CD14-positive monocyte (primary cell): ENCODE results near the gene MRTFA. TPM values are rescaled to one million over a fixed set of nuclear protein-coding genes. Genes with fewer than 3 reads are reported as not detected.

Source experiments
- DNase-seq, 3 donors: peaks; one replicate each; pipeline ENCODE4 v3.0.0-alpha.2; 2011 to 2022
- H2AFZ ChIP-seq: 2 replicates; pipeline ENCODE4 v1.6.0; 2012; ENCODE audit warnings: mild to moderate bottlenecking, low read depth, low read length, inconsistent platforms; ENCODE audit not compliant: insufficient read depth, poor library complexity, severe bottlenecking
- H3K27ac ChIP-seq, 2 donors: 1 replicate in 1 of 2; 2 replicates in 1 of 2; pipeline ENCODE4 v1.5.1; 2012 to 2013; ENCODE audit warnings: low read length in 2 of 2, control low read depth in 1 of 2, inconsistent platforms in 1 of 2, low read depth in 1 of 2, mild to moderate bottlenecking in 1 of 2
- H3K27me3 ChIP-seq, 2 donors: one replicate each; pipeline versions ENCODE4 v1.6.0 to v1.6.1; 2011 to 2013; ENCODE audit warnings: low read length in 2 of 2; ENCODE audit not compliant: control insufficient read depth in 2 of 2, insufficient read depth in 2 of 2
- H3K36me3 ChIP-seq, 2 donors: replicated peaks in 1 of 2; 1 replicate in 1 of 2; 2 replicates in 1 of 2; pipeline versions ENCODE4 v1.5.1 to v1.6.1; 2012 to 2013; ENCODE audit warnings: low read length in 2 of 2, control low read depth in 1 of 2, inconsistent platforms in 1 of 2, mild to moderate bottlenecking in 1 of 2; ENCODE audit not compliant: insufficient read depth in 2 of 2, control insufficient read depth in 1 of 2
- H3K4me1 ChIP-seq, 2 donors: 1 replicate in 1 of 2; 2 replicates in 1 of 2; pipeline versions ENCODE4 v1.5.1 to v1.6.1; 2012 to 2013; ENCODE audit warnings: low read length in 2 of 2, control low read depth in 1 of 2, inconsistent platforms in 1 of 2, mild to moderate bottlenecking in 1 of 2, moderate library complexity in 1 of 2; ENCODE audit not compliant: insufficient read depth in 2 of 2, control insufficient read depth in 1 of 2
- H3K4me2 ChIP-seq: replicated peaks from 2 replicates; pipeline ENCODE3; 2012; ENCODE audit warnings: low read length, moderate library complexity, mild to moderate bottlenecking; ENCODE audit not compliant: poor library complexity, severe bottlenecking; ENCODE audit errors: extremely low read depth
- H3K4me3 ChIP-seq, 3 experiments: fragments of 200-600 bp in 1 of 3; sonication (generic) in 1 of 3; replicated peaks in 1 of 3; 1 replicate in 2 of 3; 2 replicates in 1 of 3; pipeline ENCODE4 v1.5.1; 2011 to 2013; ENCODE audit warnings: low read length in 3 of 3, mild to moderate bottlenecking in 3 of 3, control low read depth in 2 of 3, low read depth in 2 of 3, inconsistent platforms in 1 of 3, moderate library complexity in 1 of 3
- H3K79me2 ChIP-seq: 2 replicates; pipeline ENCODE4 v1.6.0; 2012; ENCODE audit warnings: mild to moderate bottlenecking, control low read depth, inconsistent platforms, low read length, moderate library complexity; ENCODE audit not compliant: insufficient read depth
- H3K9ac ChIP-seq: 2 replicates; pipeline ENCODE4 v1.6.0; 2017; ENCODE audit warnings: low read length, mild to moderate bottlenecking; ENCODE audit not compliant: insufficient read depth, poor library complexity, severe bottlenecking
- H3K9me3 ChIP-seq, 2 donors: replicated peaks in 1 of 2; 1 replicate in 1 of 2; 2 replicates in 1 of 2; pipeline versions ENCODE4 v1.5.1 to v1.6.1; 2012 to 2013; ENCODE audit warnings: low read length in 2 of 2, control low read depth in 1 of 2; ENCODE audit not compliant: control insufficient read depth in 1 of 2, insufficient read depth in 1 of 2
- H4K20me1 ChIP-seq: 2 replicates; pipeline ENCODE4 v1.6.0; 2012; ENCODE audit warnings: mild to moderate bottlenecking, low read length, control low read depth, moderate library complexity; ENCODE audit not compliant: insufficient read depth
- H3K27ac Mint-ChIP-seq, 7 donors: one replicate each; pipeline ENCODE4 v1.8.0; 2020; ENCODE audit warnings: mild to moderate bottlenecking in 7 of 7, mixed read lengths in 7 of 7, moderate library complexity in 6 of 7, inconsistent platforms in 2 of 7
- H3K27me3 Mint-ChIP-seq, 3 donors: one replicate each; pipeline ENCODE4 v1.8.0; 2021 to 2022; ENCODE audit warnings: low read depth in 3 of 3, mild to moderate bottlenecking in 3 of 3, mixed read lengths in 3 of 3, moderate library complexity in 3 of 3, inconsistent platforms in 1 of 3
- H3K36me3 Mint-ChIP-seq, 2 donors: one replicate each; pipeline ENCODE4 v1.8.0; 2020; ENCODE audit warnings: mixed read lengths in 2 of 2, inconsistent platforms in 1 of 2, mild to moderate bottlenecking in 1 of 2
- H3K4me1 Mint-ChIP-seq: one replicate; pipeline ENCODE4 v1.8.0; 2020; ENCODE audit warnings: mild to moderate bottlenecking, mixed read lengths
- H3K4me3 Mint-ChIP-seq, 2 donors: one replicate each; pipeline ENCODE4 v1.8.0; 2020; ENCODE audit warnings: mild to moderate bottlenecking in 2 of 2, mixed read lengths in 2 of 2, moderate library complexity in 1 of 2
- H3K9me3 Mint-ChIP-seq, 7 donors: one replicate each; pipeline ENCODE4 v1.8.0; 2020 to 2022; ENCODE audit warnings: mixed read lengths in 7 of 7, mild to moderate bottlenecking in 6 of 7, moderate library complexity in 6 of 7, inconsistent platforms in 2 of 7
- WGBS: methylation state at CpG from one replicate; pipeline ENCODE4 v1.1.5; 2013; ENCODE audit warnings: missing lambda C conversion rate; ENCODE audit not compliant: insufficient coverage; 5-methylcytosine and 5-hydroxymethylcytosine counted together
- intact Hi-C, 2 donors: fragments of 100-400 bp; cut with micrococcal nuclease; formaldehyde crosslinking; loops; one replicate each; pipeline versions ENCODE4 v1.15.0 to v1.15.1; 2023
- polyA plus RNA-seq, 3 donors: library from polyadenylated mRNA; depleted of rRNA in 1 of 3; unstranded in 2 of 3; stranded (reverse) in 1 of 3; fragments of 300-500 nt in 2 of 3; fragments of >200 nt in 1 of 3; fragmentation: Illumina TruSeq in 2 of 3; gene quantifications; 1 replicate in 2 of 3; 2 replicates in 1 of 3; pipeline ENCODE4 v1.2.3, GENCODE V29; 2012 to 2021
- TF ChIP-seq, protein P1 (sequence below): fragments of 200-600 bp; IDR thresholded peaks from one replicate; pipeline ENCODE4 v1.8.0; 2022; ENCODE audit warnings: antibody characterized with exemption, mild to moderate bottlenecking

MRTFA gene
- polyA plus RNA-seq, 3 donors: 14.1 to 33.8 (median 18.9) TPM

DNA sequence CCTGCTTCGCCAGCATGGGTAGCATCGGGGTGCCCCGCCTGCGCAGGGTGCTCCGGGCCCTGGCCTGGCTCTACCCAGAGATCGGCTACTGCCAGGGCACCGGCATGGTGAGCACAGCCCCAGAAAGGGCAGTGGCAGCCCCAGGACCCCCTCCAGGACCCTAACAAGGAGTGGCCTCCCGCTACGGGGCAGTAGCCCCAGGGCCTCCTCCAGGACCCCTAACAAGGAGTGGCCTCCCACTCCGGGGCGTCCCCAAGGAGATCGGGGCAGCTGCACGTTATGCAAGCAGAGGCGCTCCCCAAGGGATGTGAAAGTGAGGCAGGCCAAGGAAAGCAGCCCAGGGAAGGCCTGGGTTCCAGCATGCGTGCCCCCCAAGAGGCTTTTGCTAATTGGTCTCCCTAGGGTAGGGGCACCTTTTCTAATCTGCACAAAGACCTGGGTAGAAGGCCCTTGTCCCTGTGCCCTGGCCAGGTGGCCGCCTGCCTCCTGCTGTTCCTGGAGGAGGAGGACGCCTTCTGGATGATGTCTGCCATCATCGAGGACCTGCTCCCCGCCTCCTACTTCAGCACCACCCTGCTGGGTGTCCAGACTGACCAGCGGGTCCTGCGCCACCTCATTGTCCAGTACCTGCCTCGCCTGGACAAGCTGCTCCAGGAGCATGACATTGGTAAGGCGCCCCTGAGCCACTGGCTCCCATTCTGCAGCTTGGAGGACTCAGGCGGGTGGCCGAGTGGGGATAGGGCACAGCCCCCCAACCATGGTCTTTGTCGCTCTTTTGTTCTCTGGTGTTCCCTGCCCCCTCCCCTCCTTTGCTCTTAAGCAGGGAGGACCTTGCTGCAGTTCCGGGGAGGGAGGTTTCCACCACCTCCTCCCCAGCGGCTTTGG lies 231.1 kb downstream of the MRTFA start:
- H3K27me3 Mint-ChIP-seq: peaks cover 0 to under 1% (median 0%) of the 10 kb centered on the region in 3 donors
- Histone ChIP-seq H3K4me1 (peaks cover 6 to 12% of the 10 kb centered on the region in 2 donors), H3K27me3 (no peaks in the 10 kb centered on the region), H3K9me3 (no peaks in the 10 kb centered on the region), H3K4me3 (no peak overlapping the region), H4K20me1 (peaks cover 82% of the 10 kb centered on the region), H3K9ac (no peak overlapping the region), H3K79me2 (peaks cover 11% of the 10 kb centered on the region), H3K27ac (no peak overlapping the region), H3K4me2 (no peak overlapping the region), H3K36me3 (peaks cover 62 to 91% of the 10 kb centered on the region in 2 donors), H2AFZ (no peak overlapping the region)
- H3K4me1 Mint-ChIP-seq: peaks cover 19% of the 10 kb centered on the region
- DNase-seq: no peak
- TF ChIP-seq, protein P1, sequence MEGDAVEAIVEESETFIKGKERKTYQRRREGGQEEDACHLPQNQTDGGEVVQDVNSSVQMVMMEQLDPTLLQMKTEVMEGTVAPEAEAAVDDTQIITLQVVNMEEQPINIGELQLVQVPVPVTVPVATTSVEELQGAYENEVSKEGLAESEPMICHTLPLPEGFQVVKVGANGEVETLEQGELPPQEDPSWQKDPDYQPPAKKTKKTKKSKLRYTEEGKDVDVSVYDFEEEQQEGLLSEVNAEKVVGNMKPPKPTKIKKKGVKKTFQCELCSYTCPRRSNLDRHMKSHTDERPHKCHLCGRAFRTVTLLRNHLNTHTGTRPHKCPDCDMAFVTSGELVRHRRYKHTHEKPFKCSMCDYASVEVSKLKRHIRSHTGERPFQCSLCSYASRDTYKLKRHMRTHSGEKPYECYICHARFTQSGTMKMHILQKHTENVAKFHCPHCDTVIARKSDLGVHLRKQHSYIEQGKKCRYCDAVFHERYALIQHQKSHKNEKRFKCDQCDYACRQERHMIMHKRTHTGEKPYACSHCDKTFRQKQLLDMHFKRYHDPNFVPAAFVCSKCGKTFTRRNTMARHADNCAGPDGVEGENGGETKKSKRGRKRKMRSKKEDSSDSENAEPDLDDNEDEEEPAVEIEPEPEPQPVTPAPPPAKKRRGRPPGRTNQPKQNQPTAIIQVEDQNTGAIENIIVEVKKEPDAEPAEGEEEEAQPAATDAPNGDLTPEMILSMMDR: no peak
- 86% methylated on average over 25 of the region's 28 CpGs for WGBS
- peaks cover 0 to 2% (median 0%) of the 10 kb centered on the region in 7 donors for H3K9me3 Mint-ChIP-seq
- intact Hi-C loops: no loop called here
- peaks cover 64 to 87% of the 10 kb centered on the region in 2 donors for H3K36me3 Mint-ChIP-seq
- H3K4me3 Mint-ChIP-seq: no peak overlapping the region
- peak overlapping the region in 2 of 7 donors; percentile 3 to 57 for H3K27ac Mint-ChIP-seq

DNA sequence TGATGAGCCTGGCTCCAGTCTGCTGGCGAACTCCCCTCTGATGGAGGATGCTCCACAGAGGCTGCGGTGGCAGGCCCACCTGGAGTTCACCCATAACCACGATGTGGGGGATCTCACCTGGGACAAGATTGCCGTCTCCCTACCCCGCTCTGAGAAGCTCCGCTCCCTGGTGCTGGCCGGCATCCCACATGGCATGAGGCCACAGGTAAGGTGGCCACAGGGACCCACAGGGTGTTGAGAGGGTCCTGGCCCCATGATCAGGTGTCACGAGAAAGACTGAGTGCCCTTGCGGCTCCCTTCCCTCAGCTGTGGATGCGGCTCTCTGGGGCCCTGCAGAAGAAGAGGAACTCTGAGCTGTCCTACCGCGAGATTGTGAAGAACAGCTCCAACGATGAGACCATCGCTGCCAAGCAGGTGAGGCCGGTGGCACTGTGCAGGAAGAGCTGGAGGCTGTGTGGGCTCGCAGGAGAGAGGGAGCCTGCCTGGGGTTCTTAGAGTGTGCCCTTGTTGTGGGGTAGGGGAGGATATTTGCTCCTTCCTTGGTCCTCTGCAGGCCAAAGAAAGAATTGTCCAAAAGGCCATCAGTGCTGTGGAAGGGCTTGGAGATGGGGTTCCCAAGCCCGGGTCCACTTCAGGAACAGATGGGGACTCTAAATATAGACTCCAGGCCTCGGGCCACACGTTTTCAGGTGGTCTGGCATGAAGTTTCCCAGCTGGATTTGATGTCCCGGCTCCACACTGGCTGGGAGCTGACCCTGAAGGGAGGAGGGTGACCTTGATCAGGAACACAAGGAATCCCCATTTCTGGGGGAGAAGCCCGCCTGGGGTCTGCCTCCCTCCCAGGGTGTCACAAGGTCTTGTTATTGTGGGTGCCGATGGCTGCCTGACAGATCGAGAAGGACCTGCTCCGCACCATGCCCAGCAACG lies 232.0 kb downstream of the MRTFA start:
- H3K4me2 ChIP-seq: no peak overlapping the region
- Mint-ChIP-seq H3K9me3 (peaks cover 0 to 2% (median 0%) of the 10 kb centered on the region in 7 donors), H3K27me3 (peaks cover 0 to 4% (median 0%) of the 10 kb centered on the region in 3 donors), H3K27ac (peak overlapping the region in 2 of 7 donors; percentile 4 to 41), H3K4me3 (no peak overlapping the region), H3K4me1 (peaks cover 28% of the 10 kb centered on the region), H3K36me3 (peaks cover 57 to 78% of the 10 kb centered on the region in 2 donors)
- no peak overlapping the region for H3K4me3 ChIP-seq
- no peaks in the 10 kb centered on the region for H3K9me3 ChIP-seq
- H3K27me3 ChIP-seq: no peaks in the 10 kb centered on the region
- peaks cover 53 to 82% of the 10 kb centered on the region in 2 donors for H3K36me3 ChIP-seq
- H2AFZ ChIP-seq: no peak overlapping the region
- H3K27ac ChIP-seq: no peak overlapping the region
- H4K20me1 ChIP-seq: peaks cover 82% of the 10 kb centered on the region
- peaks cover 15 to 21% of the 10 kb centered on the region in 2 donors for H3K4me1 ChIP-seq
- TF ChIP-seq, protein P1: no peak
- peaks cover 1% of the 10 kb centered on the region for H3K79me2 ChIP-seq
- H3K9ac ChIP-seq: no peak overlapping the region
- intact Hi-C loops: no loop called here
- 88% methylated on average over 20 of the region's 25 CpGs for WGBS
- no peak for DNase-seq
